HCT116 (cell line): ENCODE measurements around the gene RABGGTA. TPM values are rescaled to one million over a fixed set of nuclear protein-coding genes. Genes with fewer than 3 reads are reported as not detected.
A peak's percentile ranks its signal among the peaks of the same experiment; 100 is the strongest.

Source experiments
- ATAC-seq: fragments of 200-7000 bp; cut with Tn5 transposase; 2 replicates; pipeline ENCODE4 v1.9.1; 2020; ENCODE audit warnings: mild to moderate bottlenecking, moderate library complexity
- BruUV-seq: library from RNA; stranded (reverse); fragments of 400-500 nt; replicated peaks from 2 replicates; lab custom pipeline; 2021; lab: Mats Ljungman, UMichigan
- CTCF ChIA-PET: fragments of 300-600 bp; sonication (Branson Sonifier 250); formaldehyde crosslinking; loops from one replicate; lab custom pipeline; 2021; ENCODE audit warnings: antibody characterized with exemption; lab: Charles Lee
- POLR2A ChIA-PET: fragments of 300-600, 350-600 bp; sonication (Branson Sonifier 250); formaldehyde crosslinking; loops from one replicate; lab custom pipeline; 2021; ENCODE audit warnings: antibody characterized with exemption; lab: Charles Lee
- RAD21 ChIA-PET, 2 experiments: fragments of 300-600 bp; sonication (Branson Sonifier 250); formaldehyde crosslinking; loops; one replicate each; lab custom pipeline; 2023; ENCODE audit warnings: low total read pairs in 2 of 2; ENCODE audit not compliant: uncharacterized antibody in 2 of 2, unreplicated experiment in 2 of 2, low non-redundant PET in 1 of 2; lab: Charles Lee
- DNase-seq: peaks from one replicate; pipeline ENCODE4 v3.0.0-alpha.2; 2010; ENCODE audit warnings: low read depth, low spot score
- H2AFZ ChIP-seq: fragments of 200-600 bp; shearing (Covaris generic), sonication (generic); 2 replicates; pipeline ENCODE4 v1.6.1; 2017; ENCODE audit warnings: low read depth, mixed run types, mixed read lengths, antibody characterized with exemption, low read length; ENCODE audit not compliant: poor library complexity, severe bottlenecking
- H3K27ac ChIP-seq: 2 replicates; pipeline ENCODE4 v1.5.1; 2012; ENCODE audit warnings: low read depth, low read length
- H3K27me3 ChIP-seq: fragments of 200-600 bp; sonication (generic); 2 replicates; pipeline ENCODE4 v1.6.1; 2016; ENCODE audit warnings: mixed run types, low read length, mixed read lengths; ENCODE audit not compliant: insufficient read depth
- H3K36me3 ChIP-seq, 2 experiments: fragments of 200-500 bp in 1 of 2; fragments of 200-600 bp in 1 of 2; sonication (Bioruptor generic) in 1 of 2; sonication (generic) in 1 of 2; 2 replicates each; pipeline versions ENCODE4 v1.5.1 to v1.6.1; 2014 to 2016; ENCODE audit warnings: low read length in 2 of 2, inconsistent platforms in 1 of 2, mixed read lengths in 1 of 2, mixed run types in 1 of 2; ENCODE audit not compliant: insufficient read depth in 2 of 2, control insufficient read depth in 1 of 2
- H3K4me1 ChIP-seq, 2 experiments: fragments of 200-600 bp in 1 of 2; sonication (generic) in 1 of 2; 2 replicates each; pipeline versions ENCODE4 v1.5.1 to v1.6.1; 2012 to 2017; ENCODE audit warnings: low read length in 2 of 2, inconsistent platforms in 1 of 2, mild to moderate bottlenecking in 1 of 2, mixed read lengths in 1 of 2, mixed run types in 1 of 2, moderate library complexity in 1 of 2; ENCODE audit not compliant: insufficient read depth in 2 of 2, control insufficient read depth in 1 of 2
- H3K4me2 ChIP-seq: fragments of 200-600 bp; sonication (generic); 2 replicates; pipeline ENCODE4 v1.6.1; 2017; ENCODE audit warnings: mixed run types, low read length, mixed read lengths
- H3K4me3 ChIP-seq, 2 experiments: fragments of 200-600 bp in 1 of 2; sonication (generic) in 1 of 2; replicated peaks in 1 of 2; 2 replicates each; pipeline ENCODE4 v1.5.1; 2011 to 2016; ENCODE audit warnings: low read length in 2 of 2, control low read depth in 1 of 2, low read depth in 1 of 2, mild to moderate bottlenecking in 1 of 2, mixed read lengths in 1 of 2, mixed run types in 1 of 2
- H3K79me2 ChIP-seq: fragments of 200-600 bp; sonication (generic); 2 replicates; pipeline ENCODE4 v1.6.1; 2017; ENCODE audit warnings: mild to moderate bottlenecking, mixed run types, low read length, moderate library complexity, mixed read lengths; ENCODE audit not compliant: insufficient read depth
- H3K9ac ChIP-seq: fragments of 200-600 bp; sonication (generic); 2 replicates; pipeline ENCODE4 v1.6.1; 2016; ENCODE audit warnings: low read length, mixed read lengths
- H3K9me2 ChIP-seq: fragments of 200-600 bp; sonication (generic), shearing (Covaris generic); 2 replicates; pipeline ENCODE4 v1.6.1; 2017; ENCODE audit warnings: mixed run types, mild to moderate bottlenecking, moderate library complexity; ENCODE audit not compliant: insufficient read depth
- H3K9me3 ChIP-seq, 2 experiments: fragments of 200-500 bp in 1 of 2; fragments of 200-600 bp in 1 of 2; sonication (Bioruptor generic) in 1 of 2; sonication (generic) in 1 of 2; 2 replicates each; pipeline ENCODE4 v1.6.1; 2014 to 2017; ENCODE audit warnings: low read length in 2 of 2, mixed read lengths in 2 of 2, inconsistent platforms in 1 of 2, low read depth in 1 of 2, mild to moderate bottlenecking in 1 of 2, mixed run types in 1 of 2, moderate library complexity in 1 of 2; ENCODE audit not compliant: control insufficient read depth in 1 of 2, insufficient read depth in 1 of 2
- H4K20me1 ChIP-seq: fragments of 200-600 bp; sonication (generic), shearing (Covaris generic); 2 replicates; pipeline ENCODE4 v1.6.1; 2017; ENCODE audit warnings: mixed run types, mild to moderate bottlenecking, moderate library complexity; ENCODE audit not compliant: insufficient read depth
- CTCF ChIP-seq, 3 experiments: fragments of 200-600 bp in 1 of 3; sonication (generic) in 1 of 3; IDR thresholded peaks in 2 of 3; conservative IDR thresholded peaks in 1 of 3; 2 replicates each; pipeline ENCODE4 v1.5.1; 2012 to 2017; ENCODE audit warnings: low read depth in 2 of 3, low read length in 2 of 3, antibody characterized with exemption in 1 of 3, borderline replicate concordance in 1 of 3, control low read depth in 1 of 3, mild to moderate bottlenecking in 1 of 3, mixed read lengths in 1 of 3, mixed run types in 1 of 3, moderate library complexity in 1 of 3; ENCODE audit not compliant: insufficient read depth in 1 of 3
- EGR1 ChIP-seq: IDR thresholded peaks from 2 replicates; pipeline ENCODE4 v1.6.1; 2012; ENCODE audit warnings: low read depth
- MAX ChIP-seq: IDR thresholded peaks from 2 replicates; pipeline ENCODE4 v1.6.1; 2012
- POLR2AphosphoS5 ChIP-seq: IDR thresholded peaks from 2 replicates; pipeline ENCODE4 v1.6.1; 2011; ENCODE audit warnings: mild to moderate bottlenecking, low read depth, low read length, moderate library complexity
- RAD21 ChIP-seq: IDR thresholded peaks from 2 replicates; pipeline ENCODE4 v1.6.1; 2012; ENCODE audit warnings: low read depth, mild to moderate bottlenecking
- REST ChIP-seq: IDR thresholded peaks from 2 replicates; pipeline ENCODE4 v1.6.1; 2012; ENCODE audit warnings: low read depth
- intact Hi-C: fragments of 100-400 bp; cut with micrococcal nuclease; formaldehyde crosslinking; loops from 2 replicates; pipeline ENCODE4 v1.10.0; 2022
- total RNA-seq: library from RNA; stranded (reverse); gene quantifications from one replicate; pipeline ENCODE4 v1.2.1, GENCODE V29; 2021; ENCODE audit not compliant: unreplicated experiment

Gene RABGGTA
- total RNA-seq, 1 experiment from 2014 or later = 40.8 TPM

GRCh38 chr14:24280797-24281460 lies 9.5 kb upstream of the RABGGTA start (continued):
- no peak for TF ChIP-seq REST
- TF ChIP-seq EGR1 = no peak
- TF ChIP-seq POLR2AphosphoS5 = no peak

GRCh38 chr14:24279301-24280186 lies 8.1 kb upstream of the RABGGTA start:
- BruUV-seq = no TSS peak
- ATAC-seq = peak; percentile 74
- intact Hi-C loops = no loop called here
- Histone ChIP-seq H3K36me3 (no peaks in the 10 kb centered on the region), H3K9me3 (no peaks in the 10 kb centered on the region), H3K27me3 (no peaks in the 10 kb centered on the region), H2AFZ (no peak overlapping the region), H3K4me2 (no peak overlapping the region), H3K9me2 (no peaks in the 10 kb centered on the region), H3K4me3 (no peak overlapping the region), H4K20me1 (no peaks in the 10 kb centered on the region), H3K79me2 (no peaks in the 10 kb centered on the region), H3K4me1 (no peaks in the 10 kb centered on the region), H3K9ac (no peak overlapping the region), H3K27ac (no peak overlapping the region)
- TF ChIP-seq RAD21 (peak; percentile 29; the same call in 1 of the 2 replicates), MAX (no peak), CTCF (IDR thresholded peaks at IDR 0.05 in 2 of 3, conservative IDR thresholded peaks at IDR 0.05 in 1 of 3; ENCODE audit: borderline replicate concordance in 1 of 3, insufficient read depth in 1 of 3, low read depth in 2 of 3, low read length in 2 of 3) (peak in 2 of 3 experiments; percentile 51 to 57; a peak in 4 of 6 replicates)
- DNase-seq = no peak
- ChIA-PET RAD21 (interaction anchor here in 1 of 2 experiments (0.9 kb wide), 1 partner anchor 37 kb away, joined by 4 read pairs; the partner anchor contains the start of gene TINF2), CTCF (interaction anchor here (1.3 to 2.2 kb wide), 2 partner anchors 9 to 32 kb away, joined by 3 to 12 read pairs; partner anchors contain the start of gene RABGGTA), POLR2A (interaction anchor here (2.3 kb wide), 1 partner anchor 8 kb away, joined by 7 read pairs; the partner anchor contains the start of gene RABGGTA)
